HPDE6-E6E7 (cell line): Measurements from ENCODE around the gene NR5A2.
"Not testable (repeated sequence)": the region's sequence is repeated elsewhere in the genome, so short reads cannot be mapped to it uniquely, and the experiment has no call there.

Experiments
- DNase-seq: peaks from one replicate; pipeline ENCODE4 v3.0.0; 2011; ENCODE audit warnings: missing footprints; ENCODE audit errors: extremely low spot score

NR5A2 gene

DNA sequence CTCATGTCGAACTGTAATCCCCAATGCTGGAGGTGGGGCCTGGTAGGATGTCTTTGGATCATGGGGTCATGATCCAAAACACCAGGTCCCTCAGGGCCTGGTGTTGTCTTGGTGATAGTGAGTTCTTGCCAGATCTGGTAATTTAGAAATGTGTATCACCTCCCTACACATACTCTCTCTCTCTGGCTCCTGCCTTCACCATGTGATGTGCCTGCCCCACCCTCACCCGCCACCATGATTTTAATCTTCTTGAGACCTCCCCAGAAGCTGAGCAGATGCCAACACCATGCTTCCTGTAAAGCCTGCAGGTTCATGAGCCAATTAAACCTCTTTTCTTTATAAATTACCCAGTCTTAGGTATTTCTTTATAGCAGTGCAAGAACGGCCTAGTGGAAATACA lies 136.4 kb downstream of the NR5A2 start:
- no peak for DNase-seq

DNA sequence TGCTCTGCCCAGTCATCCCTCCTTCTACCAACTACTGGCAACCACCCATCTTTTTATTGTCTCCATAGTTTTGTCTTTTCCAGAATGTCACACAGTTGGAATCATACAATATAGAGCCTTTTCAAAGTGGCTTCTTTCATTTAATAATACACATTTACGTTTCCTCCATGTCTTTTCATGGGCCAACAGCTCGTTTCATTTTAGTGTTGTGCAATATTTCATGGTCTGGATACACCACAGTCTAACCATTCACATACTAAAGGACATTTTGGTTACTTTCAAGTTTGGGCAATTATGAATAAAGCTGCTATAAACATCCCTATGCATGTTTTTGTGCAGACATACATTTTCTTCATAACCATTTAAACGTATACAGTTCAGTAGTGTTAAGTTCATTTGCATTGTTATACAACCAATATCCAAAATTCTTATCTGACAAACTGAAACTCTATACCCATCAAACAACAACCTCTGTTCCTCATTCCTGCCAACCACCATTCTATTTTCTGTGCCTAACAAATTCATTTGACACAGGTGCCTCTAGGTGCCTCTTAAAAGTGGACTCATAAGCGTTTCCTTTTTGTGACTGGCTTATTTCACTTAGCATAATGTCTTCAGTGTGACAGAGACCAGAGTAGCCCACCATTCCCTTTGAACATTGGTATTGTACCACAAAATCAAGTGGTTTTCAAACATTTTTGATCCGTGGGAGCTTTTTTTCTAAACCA lies 138.1 kb downstream of the NR5A2 start:
- no peak for DNase-seq

DNA sequence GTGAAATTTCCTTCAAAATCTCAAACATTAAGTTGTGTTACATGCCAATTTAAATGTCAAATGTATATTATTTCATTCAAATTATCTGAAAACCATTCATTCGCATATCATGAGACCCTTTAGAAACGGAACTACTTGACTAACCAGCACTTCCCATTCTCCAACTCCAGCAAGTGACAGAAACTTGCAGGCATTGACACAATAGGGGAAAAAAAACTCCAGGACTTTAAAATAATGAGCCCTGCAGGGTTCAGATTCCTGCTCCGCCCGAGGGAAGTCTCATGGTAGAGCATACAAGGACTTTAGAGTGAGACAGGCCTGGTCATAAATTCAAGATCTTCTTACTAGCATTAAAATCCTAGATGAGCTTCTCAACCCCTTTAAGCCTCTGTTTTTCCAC lies 138.9 kb downstream of the NR5A2 start:
- no peak for DNase-seq

DNA sequence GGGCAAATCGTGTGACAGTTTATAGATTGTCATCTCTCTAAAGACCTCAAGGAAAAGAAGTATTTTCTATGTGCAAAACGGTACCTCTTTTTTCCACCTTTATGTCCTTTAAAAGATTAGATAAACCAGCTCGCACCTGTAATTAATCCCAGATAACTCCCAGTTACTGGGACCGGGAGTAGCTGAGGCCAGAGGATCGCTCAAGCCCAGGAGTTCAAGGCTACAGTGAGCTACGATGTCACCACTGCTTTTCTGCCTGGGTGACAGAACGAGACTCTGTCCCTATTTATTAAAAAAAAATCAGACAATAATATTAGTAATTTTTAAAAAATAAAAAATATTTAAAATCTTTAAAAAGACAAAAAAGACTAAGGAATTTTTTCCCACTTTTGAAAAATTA lies 141.4 kb downstream of the NR5A2 start:
- DNase-seq: no peak

DNA sequence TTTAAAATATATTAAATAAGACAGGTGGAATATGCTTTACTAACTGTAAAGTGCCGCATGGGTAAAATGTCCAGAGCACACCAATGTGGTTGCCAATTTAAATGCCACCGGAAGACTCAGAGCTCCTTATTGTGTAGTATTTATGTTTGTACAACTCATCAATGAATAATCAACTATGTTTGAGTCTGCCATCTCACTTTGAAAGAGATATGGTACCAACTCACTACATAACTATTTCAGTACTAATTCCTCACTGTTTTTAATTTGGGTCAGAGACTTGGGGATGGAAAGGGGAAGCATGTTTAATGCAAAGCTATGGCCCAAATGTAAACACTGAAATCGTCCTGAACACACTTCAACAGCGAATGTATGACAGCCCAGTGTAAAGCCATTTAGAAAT lies 144.8 kb downstream of the NR5A2 start:
- no peak for DNase-seq

DNA sequence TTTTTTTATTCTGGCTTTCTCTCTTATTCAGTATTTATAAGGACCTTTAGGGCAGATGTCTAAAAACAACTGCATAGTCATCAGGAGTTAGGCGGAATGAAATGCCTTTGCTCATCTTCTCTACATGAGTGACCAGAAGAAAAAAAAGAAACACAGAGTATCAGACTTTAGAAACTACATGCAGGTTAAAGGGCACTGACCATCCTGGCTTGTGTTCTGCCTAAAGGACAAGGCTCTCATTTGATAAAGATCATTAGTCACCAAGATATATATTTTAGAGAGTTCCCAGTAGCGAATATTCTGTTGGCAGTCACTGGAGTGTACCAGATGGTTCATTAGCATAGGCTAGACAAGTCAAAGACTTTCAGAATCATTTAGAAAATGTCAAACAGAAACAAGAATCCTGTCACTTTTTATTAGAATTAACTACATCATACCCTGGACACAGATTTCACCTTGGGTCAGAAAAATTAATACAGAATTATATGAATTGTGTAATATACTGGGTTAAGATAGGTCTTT lies 145.6 kb downstream of the NR5A2 start:
- DNase-seq: no peak

DNA sequence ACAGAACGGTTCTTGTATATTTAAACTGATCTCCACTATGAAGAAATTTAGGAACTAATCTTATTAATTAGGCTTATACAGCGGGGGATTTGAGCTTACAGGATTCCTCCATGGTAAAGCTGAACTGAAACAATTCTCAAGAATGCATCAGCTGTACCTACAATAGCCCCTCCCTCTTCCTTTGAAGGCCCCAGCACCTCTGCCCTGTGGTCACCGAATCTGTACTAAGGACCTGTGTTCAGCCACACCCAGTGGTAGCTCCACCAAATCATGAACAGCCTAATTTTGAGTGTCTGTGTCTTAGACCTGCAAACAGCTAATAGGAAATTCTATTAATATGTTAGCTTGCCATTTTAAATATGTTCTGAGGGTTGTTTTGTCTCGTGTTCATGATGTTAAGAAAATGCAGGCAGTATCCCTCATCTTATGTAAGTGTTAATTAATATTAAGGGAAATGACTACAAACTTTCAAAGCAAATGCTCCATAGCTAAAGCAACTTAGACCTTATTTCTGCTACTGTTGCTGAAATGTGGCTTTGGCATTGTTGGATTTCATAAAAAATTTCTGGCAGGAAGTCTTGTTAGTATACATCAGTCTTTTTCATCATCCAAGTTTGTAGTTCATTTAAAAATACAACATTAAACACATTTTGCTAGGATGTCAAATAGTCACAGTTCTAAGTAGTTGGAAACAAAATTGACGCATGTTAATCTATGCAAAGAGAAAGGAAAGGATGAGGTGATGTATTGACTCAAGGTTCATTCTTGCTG lies 147.2 kb downstream of the NR5A2 start:
- DNase-seq: no peak

DNA sequence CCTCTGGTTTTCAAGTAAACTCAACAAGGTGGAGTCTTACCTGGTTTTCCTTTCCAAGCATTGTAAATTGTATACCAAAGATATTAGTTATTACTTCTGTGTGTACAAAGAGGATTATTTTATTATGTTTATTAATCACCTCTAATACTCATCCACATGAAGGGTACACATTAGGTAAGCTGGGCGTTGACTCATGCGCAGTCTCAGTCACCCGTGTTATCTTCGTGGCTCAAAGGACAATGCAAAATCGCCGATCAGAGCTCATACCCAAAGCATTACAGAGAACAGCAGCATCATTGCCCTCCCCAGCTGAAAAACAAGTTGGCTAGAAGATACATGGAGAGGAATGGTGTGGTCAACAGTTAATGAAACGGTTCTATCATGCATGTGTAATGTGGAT lies 148.7 kb downstream of the NR5A2 start:
- no peak for DNase-seq

DNA sequence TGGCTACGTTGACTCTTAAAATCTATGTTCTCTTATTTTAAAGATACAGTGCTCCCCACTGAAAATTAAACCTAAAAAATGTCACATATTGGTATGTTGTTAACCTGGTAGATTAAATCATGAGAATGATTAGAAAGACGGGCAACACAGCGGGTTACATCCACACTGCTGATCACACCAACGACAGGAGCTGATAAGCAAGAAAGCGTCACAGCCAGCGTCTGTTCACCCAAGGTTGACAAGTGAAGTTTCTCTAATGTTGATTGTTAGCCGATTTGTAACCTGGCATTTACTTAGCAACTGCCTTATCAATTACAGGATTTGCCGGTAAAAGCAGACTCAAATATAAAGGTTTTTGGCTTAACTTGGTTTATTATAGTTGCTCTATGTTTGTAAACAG lies 149.3 kb downstream of the NR5A2 start:
- no peak for DNase-seq

DNA sequence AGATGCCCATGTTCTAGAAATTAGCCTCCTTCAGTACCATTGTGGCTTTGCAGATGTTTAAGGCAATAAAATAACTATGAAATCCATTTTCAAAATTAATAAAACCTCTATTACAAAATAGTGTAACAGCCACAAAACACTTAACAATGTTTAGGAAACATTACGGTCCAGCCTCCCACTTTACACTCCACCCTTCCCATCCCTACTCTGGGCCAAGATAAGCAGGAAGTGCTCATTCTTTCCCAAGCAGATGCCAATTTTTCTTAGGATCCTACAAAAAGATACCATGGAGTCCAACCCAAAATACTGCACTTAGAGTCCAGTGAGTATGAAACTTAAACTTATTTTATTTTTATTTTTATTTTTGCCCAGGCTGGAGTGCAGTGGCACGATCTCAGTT lies 150.8 kb downstream of the NR5A2 start:
- DNase-seq: no peak

DNA sequence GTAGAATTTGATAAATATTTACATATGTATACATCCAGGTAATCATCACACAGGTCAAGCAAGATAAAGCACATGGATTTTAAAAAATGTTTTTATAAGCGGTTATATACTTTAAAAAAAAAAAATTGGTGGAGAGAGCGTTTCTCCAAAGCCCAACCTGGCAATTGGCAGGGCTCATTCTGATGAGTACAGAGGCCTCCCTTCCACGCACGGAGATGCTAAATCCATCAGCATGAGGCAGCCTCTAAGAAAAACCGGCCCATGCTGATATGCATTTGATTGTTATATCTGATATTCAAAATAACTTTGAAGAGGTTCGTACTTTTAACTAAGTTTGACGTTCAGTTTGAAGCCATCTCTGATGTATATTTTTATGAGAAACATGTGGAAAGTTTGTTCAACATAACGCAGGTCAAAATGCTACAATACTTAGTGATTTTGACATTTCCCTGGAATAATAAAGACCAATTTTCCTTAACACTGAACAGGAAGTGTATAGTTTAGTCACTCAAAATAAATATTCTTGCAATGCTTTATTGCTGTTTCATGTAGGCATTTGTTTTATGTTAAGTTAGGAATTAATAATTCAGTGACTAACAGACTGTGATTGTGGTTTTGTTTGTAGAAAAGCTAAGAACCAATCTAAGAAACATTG lies 151.7 kb downstream of the NR5A2 start:
- no peak for DNase-seq

DNA sequence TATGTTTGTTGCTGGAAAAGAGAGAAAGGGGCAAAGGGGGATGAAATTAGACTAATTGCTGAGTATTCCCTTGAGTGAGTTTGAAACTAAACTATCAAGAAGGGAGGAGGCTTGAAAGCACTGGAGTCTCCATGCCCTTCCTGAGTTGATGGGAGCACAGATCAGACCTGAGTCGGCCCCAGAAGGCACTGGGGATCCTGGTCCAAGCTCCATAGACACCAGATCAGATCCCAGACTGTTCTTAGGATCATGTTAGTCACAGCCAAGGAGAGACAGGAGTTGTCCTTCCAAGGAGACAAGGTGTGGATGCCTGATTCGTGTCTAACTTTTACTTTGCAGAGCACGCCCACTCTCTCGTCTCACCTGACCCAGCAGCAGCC lies 152.3 kb downstream of the NR5A2 start:
- no peak for DNase-seq

DNA sequence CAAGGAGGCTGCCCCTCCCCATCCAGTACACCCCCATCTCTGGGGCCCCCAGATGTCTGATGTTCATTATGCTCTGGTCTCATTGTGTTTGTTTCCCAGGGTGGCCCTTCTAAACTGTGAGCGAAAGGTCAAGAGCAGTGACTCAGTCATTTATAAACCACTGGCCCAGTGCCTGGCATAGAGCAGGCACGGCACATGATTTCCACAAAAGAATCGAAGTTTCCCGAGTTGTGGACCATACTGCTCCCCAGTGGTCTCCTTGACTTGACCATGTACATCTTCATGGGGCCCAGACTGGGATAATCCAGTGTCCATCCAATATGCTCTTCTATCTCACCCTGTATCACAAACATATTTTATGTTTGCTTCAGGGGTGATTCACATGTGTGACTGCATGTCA lies 153.3 kb downstream of the NR5A2 start:
- no peak for DNase-seq

DNA sequence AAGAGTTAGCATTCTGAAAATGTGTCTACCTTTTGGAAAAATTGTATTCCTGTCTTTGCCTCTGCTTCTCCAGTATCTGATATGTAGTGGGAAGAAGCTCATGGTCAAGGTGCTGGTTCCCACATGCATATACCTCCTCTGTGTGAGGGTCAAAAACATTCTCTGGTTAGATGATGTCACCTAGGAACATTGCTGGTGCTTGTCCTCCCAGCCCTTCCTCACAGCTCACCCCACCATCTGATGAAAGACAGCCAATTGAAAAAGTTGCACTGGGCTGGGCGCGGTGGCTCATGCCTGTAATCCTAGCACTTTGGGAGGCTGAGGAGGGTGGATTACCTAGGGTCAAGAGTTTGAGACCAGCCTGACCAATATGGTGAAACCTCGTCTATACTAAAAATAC lies 154.4 kb downstream of the NR5A2 start:
- DNase-seq: peak; percentile 43

DNA sequence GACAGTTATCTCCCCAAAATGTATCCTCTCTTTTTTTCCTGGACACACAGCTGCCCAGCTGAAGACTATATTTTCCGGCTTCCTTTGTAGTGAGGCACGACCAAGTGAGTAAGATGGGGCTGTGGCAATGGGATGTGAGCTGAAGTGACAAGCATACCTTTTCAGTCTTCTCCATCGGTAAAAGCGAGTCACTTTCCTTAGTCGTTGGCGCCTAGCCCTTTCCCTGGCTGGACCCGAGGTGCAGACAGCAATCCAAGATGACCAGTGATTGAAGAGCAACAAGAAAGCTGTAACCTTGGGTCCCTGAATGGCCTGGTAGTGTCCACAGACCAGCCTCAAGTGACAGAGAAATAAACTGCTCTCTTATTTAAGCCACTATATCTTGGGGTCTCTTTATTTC lies 155.2 kb downstream of the NR5A2 start:
- DNase-seq: no peak

DNA sequence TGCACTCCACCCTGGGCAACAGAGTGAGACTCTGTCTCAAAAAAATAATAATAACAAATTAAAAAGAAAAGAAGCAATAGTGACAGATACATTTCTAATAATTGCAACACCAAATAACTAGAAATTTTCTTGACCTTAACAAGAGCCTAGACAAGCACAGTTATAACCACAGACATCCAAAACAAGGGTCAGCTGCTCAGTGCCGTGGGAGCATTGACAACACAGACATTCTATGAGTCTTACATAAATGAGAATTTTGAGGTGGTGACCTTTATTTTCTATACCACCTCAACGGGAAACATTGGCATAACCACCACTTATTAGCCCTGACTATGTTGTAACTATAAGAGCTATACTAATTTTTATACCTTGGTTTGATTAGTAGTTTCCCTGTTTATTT lies 156.1 kb downstream of the NR5A2 start:
- no peak for DNase-seq

DNA sequence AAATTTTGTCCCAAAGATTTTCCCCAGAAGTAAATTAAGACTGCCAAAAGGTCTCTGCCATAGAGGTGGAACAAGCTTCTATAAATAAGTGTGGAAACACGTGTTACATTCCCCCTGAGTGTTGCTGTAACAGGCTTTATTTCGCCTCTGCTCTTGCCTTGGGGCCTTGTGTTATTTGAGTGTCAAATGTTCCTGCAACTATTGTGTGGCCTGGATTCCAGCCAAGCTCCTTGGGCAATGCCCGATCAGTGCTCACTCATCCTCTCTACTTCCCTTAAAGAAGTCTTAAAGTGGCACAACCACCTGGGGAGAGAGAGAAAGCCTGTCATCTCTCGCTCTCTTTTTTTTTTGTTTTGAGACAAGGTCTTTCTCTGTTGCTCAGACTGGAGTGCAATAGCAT lies 156.7 kb downstream of the NR5A2 start:
- peak; percentile 85 for DNase-seq

DNA sequence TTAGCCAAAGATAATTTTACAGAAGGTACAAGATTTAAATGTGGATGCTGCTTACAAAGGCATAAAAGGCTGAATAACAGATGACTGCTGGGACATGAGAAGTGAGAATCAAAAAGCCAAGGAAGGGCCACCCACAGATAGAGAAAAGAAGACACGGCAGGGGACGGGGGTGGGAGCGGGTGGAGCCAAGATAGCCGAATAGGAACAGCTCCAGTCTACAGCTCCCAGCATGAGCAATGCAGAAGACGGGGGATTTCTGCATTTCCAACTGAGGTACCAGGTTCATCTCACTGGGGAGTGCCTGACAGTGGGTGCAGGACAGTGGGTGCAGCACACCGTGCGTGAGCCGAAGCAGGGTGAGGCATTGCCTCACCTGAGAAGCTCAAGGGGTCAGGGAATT lies 157.7 kb downstream of the NR5A2 start:
- DNase-seq: not testable (repeated sequence)

DNA sequence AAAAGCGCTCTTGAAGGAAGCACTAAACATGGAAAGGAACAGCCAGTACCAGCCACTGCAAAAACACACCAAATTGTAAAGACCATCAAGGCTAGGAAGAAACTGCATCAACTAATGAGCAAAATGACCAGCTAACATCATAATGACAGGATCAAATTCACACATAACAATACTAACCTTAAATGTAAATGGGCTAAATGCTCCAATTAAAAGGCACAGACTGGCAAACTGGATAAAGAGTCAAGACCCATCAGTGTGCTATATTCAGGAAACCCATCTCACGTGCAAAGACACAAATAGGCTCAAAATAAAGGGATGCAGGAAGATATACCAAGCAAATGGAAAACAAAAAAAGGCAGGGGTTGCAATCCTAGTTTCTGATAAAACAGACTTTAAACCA lies 159.8 kb downstream of the NR5A2 start:
- not testable (repeated sequence) for DNase-seq

DNA sequence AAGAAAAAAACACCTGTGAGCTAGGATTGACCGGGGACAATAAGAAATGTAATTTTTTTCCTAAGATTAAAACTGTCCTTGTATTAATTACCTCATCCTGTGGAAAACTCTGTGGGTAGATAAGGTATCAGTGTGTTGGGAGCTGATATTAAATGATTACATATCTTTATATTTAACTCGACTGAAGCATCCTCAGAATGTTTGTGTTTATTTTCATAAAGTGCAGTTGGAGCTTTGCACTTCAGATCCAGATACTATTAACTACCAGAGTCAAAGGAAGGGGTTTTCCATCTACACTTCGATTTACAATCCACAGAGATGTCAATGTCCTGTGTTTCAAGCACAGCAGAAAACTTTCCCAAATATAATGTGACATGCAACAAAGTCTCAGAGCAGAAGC lies 164.5 kb downstream of the NR5A2 start:
- no peak for DNase-seq

DNA sequence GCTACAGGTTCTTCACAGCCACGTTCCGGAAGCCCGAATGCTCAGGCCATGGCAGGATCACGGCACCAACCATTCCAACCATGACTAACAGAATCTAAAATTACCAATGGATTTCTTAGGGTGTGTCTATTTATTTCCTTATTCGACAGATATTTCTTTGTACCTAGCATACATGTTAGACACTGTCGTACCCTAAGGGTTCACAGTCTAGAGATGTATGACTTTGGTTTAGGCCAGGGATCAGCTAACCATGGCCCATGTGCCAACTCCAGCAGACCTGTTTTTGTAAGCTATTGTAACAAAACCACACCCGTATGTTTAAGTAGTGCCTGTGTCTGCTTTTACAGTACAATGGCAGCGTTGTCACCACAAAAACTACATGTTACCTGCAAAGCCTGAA lies 167.0 kb downstream of the NR5A2 start:
- DNase-seq: no peak

DNA sequence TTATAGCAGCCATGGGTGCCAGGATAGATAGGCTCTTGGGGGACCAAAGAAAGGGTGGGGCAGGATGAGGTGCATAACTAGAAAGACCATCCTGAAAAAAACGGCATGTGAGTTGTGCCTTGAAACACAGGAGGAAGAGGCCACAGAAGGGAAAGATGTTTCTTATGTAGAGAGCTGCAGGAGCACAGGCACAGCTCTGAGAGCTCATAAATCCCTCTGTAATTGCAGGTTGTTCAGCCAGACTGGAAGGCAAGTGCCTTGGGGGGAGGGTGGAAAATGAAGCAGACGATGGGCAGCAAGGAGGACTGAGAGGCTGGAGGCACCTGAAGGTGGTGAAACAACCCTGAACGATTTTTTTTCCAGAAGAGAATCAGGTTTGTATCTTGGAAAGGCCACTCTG lies 170.7 kb downstream of the NR5A2 start:
- DNase-seq: no peak
